Endothelial cell of umbilical vein (primary cell): Measurements from ENCODE around the gene MPL.

ENCODE experiments used
- CTCF ChIP-seq, 2 donors: IDR thresholded peaks; 1 replicate in 1 of 2; 2 replicates in 1 of 2; pipeline ENCODE4 v1.5.1; 2011; ENCODE audit warnings: low read length in 2 of 2, mild to moderate bottlenecking in 2 of 2, moderate library complexity in 2 of 2, control low read depth in 1 of 2, inconsistent platforms in 1 of 2, low read depth in 1 of 2; ENCODE audit not compliant: insufficient read depth in 1 of 2; ENCODE audit errors: extremely low read depth in 1 of 2
- MAX ChIP-seq: IDR thresholded peaks from 2 replicates; pipeline ENCODE4 v1.6.1; 2011; ENCODE audit not compliant: insufficient read depth, insufficient read length

- no peak for TF ChIP-seq CTCF (IDR thresholded peaks at IDR 0.05; ENCODE audit: extremely low read depth in 1 of 2, insufficient read depth in 1 of 2, low read depth in 1 of 2, low read length in 2 of 2)
- no peak for TF ChIP-seq MAX
These were observed 39.2 kb downstream of the MPL start for GRCh38 chr1:43376723-43377235.
